HG02678 (cell line): ENCODE data around the gene AKAP8L.
A peak's percentile ranks its signal among the peaks of the same experiment; 100 is the strongest.

Source experiments
- ATAC-seq: cut with Tn5 transposase; IDR thresholded peaks from one replicate; pipeline ENCODE4 v1.9.1; 2021; ENCODE audit warnings: mild to moderate bottlenecking, moderate library complexity; ENCODE audit not compliant: unreplicated experiment

AKAP8L gene

DNA sequence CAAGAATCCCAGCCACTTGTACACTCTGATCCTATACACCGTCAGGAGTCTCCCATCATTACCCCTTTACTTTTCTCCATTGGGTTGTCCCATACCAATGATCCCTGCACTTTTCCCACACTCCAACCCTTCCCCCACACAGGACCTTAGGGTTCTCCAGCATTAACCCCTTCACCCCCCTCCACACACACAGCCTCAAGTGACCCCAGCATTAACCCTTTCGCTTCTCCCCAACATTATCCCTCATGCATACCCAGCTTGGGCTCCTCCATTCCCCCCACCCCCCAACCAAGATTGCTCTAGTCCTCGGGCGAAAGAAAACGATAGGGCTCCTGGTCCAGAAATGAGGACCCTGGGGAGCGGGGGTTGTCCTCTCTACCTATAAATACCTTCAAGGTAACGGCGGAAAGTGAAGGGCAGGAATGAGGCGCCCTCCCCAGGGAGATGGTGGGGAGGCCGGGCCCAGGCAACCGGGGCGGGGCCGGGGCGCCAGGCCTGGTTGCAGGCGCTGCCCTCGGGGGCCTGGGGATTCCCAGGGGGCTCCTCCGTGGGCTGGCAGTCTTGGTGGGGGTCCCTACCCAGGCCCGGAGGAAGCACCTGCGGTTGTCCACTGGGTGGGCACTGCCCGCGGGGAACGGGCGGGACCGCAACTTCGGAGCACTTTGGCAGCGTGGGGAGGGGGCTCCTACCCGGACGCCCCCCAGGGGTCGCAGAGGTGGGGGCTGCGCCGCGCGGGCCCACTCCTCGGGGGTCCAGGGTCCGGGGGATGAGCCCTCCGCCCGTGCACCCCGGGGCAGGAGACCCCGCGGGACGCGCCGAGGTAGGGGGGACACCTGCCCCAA is 30.2 kb upstream of the AKAP8L start:
- peak; percentile 8 for ATAC-seq

DNA sequence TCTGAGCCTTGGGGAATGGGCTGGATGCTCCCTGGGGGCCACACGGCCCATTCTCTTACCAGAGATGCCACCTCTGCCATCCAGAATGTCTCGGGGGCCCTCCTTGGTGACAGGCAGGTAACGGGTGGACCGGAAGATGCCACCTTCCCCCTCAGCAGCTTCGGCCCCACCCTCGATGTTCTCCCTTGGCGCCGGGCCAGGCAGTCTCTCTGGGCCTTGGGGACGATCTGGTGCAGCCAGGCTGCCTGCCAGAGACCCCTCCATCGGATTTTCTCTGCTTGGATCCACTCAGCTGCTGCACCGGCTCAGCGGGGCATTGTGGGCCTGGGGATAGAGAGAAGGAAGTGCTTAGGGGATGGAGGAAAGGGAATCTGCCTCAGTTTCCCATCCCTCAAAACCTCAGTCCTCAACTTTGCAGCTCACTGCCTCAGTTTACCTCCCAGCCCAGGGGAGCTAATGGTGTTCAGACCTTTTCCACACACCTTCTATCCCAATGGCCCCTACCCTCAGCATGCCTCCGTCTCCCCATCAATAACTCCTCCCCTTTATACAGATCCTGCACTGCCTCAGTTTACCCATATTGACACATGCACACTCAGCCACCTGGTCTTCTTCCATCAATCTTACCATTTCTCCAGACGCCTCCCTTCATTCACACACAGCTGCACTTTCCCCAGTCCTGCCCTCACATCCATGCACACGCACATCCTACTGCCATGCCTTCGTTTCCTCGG is 29.4 kb upstream of the AKAP8L start:
- ATAC-seq: no peak

DNA sequence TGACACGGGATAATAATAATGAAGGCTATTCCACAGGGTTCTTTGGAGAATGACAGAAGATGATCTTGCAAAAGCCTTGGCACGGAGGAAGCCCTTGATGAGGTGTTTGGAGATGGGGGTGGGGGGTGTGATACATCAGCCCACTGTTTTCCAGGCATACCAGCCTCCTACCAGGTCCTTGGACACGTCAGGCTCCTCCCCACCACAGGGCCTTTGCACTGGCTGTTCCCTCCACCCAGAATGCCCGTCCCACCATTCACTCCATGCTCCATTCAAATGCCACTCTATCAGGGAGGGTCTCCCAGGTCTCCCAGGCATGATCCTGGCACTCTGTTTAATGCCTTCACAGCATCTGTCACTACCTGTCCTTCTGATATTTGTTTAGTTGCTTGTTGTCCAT is 28.3 kb upstream of the AKAP8L start:
- ATAC-seq: no peak

DNA sequence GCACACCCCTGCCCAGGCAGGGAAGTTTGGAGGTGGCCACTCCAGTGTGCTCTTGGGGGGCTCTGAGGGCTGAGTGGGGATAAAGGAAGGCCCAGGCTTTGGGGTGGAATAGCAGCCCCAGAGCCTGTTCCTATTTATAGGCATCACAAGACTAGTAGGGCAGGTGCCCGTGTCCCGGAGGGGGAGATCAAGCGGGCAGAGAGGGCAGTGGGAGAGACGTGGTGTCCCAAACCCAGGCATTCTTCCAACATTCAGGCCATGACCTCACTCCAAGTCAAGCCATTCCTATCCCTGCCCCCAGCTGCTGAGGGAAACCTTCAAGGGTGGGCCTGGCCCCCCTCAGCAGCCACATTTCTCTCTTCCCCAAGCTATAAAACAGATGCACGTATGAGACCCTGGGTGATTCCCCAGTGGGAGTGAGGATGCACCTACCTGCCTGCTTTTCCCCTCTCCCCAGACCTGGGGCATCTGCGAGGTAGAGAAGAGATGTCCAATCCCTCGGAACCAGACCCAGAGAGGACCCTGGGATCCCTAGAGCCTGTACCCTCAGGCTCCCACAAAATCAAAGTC is 27.1 kb upstream of the AKAP8L start:
- ATAC-seq: no peak

DNA sequence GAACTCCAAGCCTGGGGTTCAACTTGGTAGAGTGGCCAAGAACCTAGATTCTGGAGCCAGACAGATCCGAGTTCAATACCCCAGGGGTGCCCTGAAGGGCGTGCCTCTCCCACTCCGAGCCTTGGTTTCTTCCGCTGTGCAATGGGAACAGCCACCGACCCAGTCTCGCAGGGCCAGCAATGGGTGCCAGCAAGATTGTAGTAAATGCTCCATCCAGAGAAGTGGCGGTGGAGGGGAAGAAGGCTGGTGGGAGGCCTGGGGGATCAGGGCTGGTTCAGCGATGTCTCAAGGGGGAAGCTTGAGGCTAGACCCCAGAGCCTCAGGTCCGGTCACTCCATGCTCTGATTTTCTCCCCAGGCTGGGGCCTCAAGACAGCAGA is 26.4 kb upstream of the AKAP8L start:
- ATAC-seq: no peak

DNA sequence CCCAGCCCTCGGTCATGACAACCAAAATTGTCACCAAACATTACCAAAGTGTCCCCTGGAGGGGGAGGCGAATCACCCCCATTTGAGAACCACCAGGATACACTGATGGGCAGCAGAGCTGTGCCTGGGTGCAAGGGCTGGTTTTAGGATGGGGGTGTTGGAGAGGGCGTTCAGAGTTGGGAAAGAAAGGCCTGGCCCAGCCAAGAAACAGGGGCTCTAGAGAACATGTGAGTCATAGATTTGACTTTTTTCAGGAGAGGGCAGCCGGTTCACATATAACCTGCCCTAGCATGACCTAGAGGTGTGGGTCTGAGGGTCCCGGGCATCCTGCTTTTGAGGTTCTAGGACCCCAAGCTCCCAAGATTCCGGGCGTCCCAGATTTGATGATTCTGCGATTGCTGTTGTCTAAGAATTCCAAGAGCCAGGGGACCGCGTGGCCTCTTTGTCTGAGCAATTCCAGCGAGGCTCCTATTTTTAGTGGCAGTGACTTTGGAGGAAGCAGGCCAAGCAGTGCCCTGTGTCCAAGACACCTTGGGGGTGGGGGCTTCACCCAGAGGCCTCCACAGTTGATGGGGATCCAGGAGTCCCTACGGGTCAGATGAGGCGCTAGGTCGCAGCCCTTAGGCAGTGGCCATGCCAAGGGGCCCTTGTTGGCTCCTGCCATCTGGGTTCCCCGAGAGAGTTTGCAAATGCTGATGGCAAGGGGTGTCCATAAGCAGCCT is 25.9 kb upstream of the AKAP8L start:
- no peak for ATAC-seq

DNA sequence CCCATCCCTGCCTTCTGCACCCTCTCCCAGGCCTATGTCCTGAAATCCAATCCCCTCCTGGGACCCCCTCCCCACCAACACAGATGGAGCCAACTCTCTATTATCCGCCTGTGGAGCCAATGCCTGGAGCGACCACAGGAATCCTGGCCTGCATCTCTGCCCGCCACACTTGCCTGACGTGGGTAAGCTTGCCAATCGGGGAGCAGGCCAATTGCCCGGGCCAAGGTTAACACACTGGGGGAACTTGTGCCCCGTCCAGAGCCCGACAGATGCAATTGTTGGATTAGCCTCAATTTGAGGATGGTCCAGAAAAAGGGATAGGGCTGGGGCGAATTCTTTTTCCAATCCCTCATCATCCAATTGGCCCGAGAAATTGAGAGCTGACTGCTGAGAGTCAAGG is 25.1 kb upstream of the AKAP8L start:
- ATAC-seq: no peak

DNA sequence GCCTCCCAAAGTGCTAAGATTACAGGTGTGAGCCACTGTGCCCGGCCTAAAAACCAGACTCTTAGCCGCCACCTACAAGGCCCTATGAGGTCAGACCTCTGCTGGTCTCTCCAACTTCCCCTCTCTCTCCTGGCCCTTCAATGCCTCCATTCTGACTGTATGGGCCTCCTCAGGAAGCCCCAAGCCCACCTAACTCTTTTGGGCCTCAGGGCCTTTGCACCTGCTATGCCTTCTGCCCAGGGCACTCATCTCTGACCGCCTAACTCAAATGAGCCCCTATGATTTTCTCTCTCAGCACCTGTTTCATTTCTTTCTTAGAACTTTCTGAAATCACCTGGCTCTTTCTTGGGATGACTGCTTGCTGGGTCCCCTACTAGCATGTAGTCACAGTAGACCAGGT is 24.5 kb upstream of the AKAP8L start:
- ATAC-seq: no peak

DNA sequence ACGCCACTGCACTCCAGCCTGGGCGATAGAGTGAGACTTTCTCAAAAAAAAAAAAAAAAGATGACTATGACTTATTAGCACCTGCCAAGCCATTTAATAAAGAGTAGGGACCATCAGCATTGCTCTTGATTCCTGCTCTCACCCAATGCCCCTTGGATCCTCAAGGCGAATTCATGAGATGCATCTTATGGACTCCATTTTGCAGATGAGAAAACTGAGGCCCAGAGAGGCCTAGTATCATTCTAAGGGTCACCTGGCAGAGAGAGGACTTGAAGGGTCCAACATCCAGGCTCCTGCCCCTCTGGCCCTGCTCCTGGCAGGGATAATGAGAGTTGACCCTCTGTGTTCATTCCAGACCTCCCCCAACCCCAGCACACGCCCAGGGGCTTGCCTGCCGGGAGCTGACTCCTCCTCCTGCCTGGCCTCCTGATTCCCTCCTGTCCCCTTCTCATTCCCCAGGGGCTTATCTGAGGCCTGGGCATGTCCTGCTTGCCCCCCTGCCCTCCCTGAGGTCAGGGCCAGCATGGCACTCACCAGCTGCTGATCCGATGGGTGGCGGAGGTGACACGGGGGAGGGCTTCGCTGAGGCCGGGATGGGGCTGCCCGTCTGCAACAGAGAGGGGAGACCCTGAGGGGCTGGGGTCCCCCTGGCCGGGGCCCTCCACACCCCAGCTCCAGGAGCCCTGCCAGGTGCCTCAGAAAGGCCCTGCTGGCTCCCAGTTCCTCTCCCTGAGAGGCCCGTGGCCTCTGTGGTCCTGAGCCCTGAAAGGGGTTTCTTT is 23.5 kb upstream of the AKAP8L start:
- ATAC-seq: no peak

DNA sequence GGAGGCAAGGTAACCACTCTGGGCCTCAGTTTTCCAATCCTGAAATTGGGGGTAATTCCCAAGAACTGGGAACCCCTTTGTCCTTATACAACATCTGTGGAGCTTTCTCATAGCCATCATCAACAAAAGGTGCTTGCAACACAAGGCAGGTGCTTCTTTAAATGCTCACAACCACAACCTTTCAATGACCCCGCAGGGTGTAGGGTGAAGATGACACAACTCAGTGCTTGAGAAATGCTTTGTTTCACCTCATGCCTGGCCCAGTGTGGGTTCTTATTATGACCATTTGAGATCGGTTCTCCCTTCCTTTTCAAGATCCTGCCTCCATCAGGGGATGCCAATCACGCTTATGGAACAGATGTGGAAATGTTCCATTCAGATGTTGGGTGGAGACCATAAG is 22.5 kb upstream of the AKAP8L start:
- no peak for ATAC-seq

DNA sequence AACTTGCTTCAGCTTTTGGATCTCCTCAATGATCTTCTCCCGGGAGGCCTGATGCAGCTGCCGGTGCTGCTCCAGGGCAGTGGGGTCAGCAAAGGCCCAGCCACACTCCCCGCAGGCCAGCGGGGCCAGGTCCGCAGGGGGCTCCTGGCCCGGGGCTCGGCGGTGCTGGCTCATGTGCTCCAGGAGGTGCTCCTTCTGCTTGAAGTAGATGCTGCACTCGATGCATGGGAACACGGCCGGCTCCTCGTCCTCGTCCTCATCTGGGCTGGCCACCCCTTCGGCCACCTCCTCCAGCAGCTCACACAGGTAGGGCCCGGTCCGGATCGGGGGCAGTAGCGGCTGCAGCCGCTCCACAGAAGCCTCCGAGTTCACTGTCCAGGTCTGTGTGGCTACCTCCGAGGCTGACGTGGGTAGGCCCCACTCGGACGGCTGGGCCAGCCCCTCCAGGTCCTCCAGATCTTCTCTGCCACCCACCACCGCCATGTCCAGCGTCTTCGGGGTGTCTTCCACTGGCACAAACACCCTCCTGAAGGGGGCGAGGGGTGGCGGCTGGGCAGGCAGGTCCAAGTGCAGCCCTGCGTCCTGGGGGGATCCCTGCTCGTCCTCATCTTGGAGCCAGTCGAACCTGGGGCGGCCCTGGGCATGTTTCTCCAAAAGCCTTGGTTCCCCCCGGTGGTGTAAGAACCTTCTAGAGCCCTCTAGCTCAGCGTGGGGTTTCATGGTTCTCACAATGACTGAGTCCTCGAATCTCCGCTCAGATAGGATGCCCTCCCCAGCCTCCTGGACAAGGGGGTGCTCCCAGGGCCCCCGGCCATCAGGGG is 21.2 kb upstream of the AKAP8L start:
- ATAC-seq: no peak

DNA sequence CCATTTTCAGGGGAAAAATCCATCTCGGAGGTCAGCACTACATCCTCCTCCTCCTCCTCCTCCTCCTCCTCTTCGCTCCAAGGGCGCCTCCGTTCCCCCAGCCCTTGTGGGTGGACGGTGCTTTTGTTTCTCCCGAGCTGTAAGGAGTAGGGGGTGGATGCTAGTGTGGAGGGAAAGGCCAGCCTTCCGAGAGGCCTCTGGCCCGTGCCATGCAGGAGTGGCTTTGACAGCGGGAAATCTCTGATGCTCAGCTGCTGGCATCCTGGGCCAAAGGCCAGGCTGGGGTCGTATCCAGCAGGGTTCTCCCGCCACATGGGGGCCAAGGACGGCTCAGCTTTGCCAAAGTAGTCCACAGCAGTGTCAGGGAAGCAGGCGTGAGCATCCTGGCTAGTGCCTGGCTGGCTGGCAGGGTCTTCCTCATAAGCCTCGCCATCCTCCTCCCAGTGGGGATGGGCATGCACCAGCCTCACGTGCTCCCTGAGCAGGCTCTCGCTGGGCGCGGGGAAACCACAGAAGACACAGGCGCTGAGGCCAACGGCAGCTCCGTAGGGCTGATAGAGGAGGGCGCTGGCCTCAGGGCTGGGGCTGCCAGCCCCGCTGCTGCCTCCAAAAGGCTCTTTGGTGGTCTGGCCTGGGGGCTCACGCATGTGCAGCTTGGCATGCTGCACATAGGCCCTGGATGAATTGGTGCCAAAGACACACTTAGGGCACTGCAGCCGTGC is 20.5 kb upstream of the AKAP8L start:
- ATAC-seq: no peak

DNA sequence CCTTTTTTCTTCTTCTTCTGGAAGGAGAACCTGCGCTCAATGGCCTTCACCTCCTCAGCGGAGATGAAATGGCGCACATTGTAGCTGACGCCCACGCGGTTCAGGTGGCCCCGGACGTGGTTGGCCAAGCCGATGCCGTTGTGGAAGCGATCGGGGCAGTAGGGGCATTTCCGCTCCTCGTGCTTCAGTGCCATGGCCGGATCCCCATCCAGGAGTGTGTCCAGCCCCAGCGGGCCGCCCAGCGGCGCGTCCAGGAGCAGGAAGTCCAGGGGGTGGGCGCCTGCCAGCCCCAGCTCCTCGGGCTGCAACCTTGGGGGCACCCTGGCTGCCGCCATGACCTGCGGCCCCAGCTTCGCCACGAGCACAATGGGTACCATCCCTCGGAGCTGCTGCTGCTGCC is 19.8 kb upstream of the AKAP8L start:
- ATAC-seq: no peak

DNA sequence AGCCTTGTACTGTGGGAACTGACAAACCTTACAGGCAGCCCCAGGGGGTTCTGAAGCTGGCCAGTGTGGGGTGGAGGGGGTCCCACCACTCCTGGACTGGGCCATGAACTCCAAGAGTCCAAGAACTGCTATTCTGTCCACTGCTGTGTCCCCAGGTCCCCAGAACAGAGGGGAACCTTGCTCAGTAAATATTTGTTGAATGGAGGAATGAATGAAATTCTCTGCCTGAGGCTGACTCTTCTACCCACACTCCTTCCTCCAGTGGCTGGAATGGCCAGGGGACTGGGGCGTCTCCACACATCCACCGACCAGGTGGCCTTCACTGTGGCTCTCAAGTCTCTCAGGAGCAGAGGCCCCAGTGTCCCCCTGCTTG is 19.3 kb upstream of the AKAP8L start:
- ATAC-seq: no peak

DNA sequence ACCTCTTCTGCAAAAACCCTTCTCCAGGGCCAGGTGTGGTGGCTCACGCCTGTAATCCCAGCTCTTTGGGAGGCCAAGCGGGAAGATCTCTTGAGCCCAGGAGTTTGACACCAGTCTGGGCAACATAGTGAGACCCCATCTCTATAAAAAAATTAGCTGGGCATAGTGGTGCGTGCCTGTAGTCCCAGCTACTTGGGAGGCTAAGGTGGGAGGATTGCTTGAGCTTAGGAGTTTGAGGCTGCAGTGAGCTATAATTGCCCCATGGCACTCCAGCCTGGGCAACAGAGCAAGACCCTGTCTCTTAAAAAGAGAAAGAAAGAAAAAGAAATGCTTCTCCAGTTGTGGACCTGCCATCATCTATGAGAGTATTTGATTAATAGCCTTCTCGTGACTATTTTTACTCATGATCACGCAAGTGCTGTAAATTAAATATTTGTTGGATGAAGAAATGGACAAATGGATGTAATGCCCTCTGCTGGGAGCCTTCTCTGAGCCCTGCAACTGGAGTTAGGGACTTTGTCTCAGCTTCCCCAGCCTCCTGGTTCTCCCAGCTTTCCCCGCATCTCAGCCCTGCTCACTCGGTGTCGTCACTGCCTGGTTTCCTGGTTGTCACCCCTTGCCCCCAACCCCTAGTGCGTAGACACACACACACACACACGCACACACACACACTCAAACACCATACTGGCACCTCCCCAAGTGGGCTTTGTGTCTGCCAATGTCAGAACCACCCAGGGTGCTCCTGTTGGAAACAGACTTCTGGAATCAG is 18.8 kb upstream of the AKAP8L start:
- no peak for ATAC-seq

DNA sequence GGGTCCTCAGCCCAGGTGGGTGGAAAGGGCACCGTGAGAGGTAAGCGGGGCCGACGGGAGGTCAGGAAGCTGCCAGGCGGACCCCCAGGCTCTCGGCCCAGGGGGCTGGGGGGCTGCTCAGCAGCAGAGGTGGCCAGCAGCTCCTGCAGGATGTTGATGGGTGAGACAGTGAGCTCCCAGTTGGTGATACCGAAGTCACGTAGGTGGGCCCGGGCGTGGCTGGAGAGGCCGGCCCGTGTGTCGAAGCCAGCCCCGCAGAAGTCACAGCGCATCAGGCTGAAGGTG is 18.0 kb upstream of the AKAP8L start:
- no peak for ATAC-seq

DNA sequence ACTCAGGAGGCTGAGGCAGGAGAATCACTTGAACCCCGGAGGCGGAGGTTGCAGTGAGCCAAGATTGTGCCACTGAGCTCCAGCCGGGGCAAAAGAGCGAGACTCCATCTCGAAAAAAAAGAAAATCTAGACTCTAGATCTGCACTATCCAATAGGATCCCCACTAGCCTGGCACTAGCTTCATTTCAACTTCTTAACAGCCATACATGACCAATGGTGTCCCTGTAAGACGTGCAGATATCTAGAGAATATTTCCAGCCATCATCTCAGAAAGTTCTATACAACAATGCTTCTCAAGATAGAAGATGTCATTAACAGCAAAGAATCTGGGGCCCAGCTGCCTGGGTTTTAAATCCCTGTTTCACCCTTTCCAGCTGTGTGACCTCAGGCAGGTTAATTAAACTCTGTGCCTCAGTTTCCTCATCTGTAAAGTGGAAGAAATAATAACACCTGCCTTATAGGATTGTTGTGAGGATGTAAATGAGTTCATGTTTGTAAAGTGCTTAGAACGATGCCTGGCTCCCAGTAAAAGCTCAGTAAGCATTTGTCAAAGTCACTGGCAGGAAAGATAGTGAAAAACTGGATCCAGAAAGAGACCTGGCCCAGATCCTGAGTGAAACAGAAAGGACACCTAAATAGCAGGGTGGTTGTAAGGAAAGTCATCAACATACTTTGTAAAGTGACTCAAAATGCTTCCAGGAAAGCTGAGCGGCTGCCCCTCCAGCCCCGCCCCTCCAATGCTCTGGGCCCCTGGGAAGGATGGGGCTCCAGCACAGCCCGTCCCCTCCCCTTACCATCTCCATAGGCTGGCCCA is 17.4 kb upstream of the AKAP8L start:
- ATAC-seq: no peak

DNA sequence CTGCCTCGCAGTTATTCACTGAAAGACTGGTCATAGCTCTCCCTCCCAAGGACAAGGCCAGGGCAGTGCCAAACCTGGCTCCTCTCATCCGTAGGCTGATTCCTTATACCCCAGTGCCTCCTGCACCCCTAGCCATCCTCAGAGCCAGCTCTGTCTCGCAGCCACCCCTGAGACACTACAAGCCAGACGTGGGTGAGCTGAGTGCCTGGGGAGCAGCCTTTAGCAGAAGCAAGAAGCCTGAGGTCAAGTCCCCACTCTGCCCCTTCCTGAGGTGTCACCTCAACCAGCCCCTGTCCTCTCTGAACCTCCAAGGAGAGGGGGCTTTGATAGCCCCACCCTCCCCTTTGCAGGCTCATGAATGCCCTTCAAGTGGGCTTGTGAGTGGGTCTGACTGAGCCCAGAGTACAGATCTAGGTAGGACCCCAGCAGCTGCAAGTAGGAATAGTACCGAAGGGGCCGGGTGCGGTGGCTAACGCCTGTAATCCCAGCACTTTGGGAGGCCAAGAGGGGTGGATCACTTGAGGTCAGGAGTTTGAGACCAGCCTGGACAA is 14.8 kb upstream of the AKAP8L start:
- ATAC-seq: no peak
